Measurements from ENCODE around the gene DNAJC1. TPM values are rescaled to one million over a fixed set of nuclear protein-coding genes. Genes with fewer than 3 reads are reported as not detected.

DNAJC1 gene
- total and polyA plus RNA-seq, 2 of the 4 experiments (the other 2 are of a cell fraction): 12.7 to 13.3 TPM

DNA sequence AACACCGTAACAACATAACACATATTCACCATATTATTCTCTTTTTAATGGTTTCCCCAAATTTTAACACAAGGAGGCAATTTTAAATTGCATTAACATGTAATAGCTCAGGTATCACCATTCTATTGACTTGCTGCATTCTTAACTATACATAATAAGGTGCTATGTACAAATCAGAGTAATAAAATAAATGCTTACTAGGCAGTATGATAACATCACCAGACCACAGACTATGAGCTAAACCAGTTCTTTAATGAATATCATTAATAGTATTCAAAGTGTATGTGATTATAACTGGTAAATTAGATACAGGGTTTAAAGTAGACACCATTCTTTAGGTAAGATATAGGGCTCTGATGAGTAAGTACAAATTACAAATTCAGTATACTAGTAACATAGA lies 226.6 kb downstream of the DNAJC1 start:
- dilution Hi-C loops (cut with HindIII; ENCODE audit: low sequenced_read_pairs, unreplicated experiment): no loop called here
- Histone ChIP-seq H2AK5ac (ENCODE audit: low read depth, low read length) (no peak overlapping the region), H3K14ac (replicated peaks; ENCODE audit: low read depth, low read length) (no peak overlapping the region), H2AK9ac (replicated peaks; ENCODE audit: low read depth, low read length, poor library complexity) (no peak overlapping the region), H3K79me1 (ENCODE audit: low read depth in 1 of 2, low read length in 2 of 2) (no peaks in the 10 kb centered on the region), H3K27me3 (ENCODE audit: control insufficient read depth, insufficient read depth, low read length) (no peaks in the 10 kb centered on the region), H3K56ac (ENCODE audit: extremely low read depth, insufficient read depth, low read length) (no peak overlapping the region), H2BK5ac (ENCODE audit: low read depth, low read length, poor library complexity, severe bottlenecking) (no peak overlapping the region), H2BK20ac (ENCODE audit: low read depth, low read length) (no peak overlapping the region), H3K36me3 (ENCODE audit: control insufficient read depth, insufficient read depth, low read length) (no peaks in the 10 kb centered on the region), H2BK15ac (ENCODE audit: low read depth, low read length) (no peak overlapping the region), H4K91ac (ENCODE audit: insufficient read depth, low read depth, low read length) (no peak overlapping the region), H3K18ac (ENCODE audit: low read depth, low read length) (no peak overlapping the region), H3K27ac (ENCODE audit: insufficient read depth, low read length) (no peak overlapping the region), H3K4me3 (ENCODE audit: insufficient read depth, low read depth, low read length) (no peak overlapping the region), H3K4ac (ENCODE audit: low read depth, low read length) (no peak overlapping the region), H3K4me2 (ENCODE audit: low read depth, low read length) (no peak overlapping the region), H4K5ac (ENCODE audit: low read depth, low read length) (no peak overlapping the region), H3K9ac (ENCODE audit: low read depth, low read length) (no peak overlapping the region), H3K9me1 (ENCODE audit: insufficient read depth, low read length) (no peaks in the 10 kb centered on the region), H3K9me3 (ENCODE audit: control insufficient read depth, insufficient read depth, low read length) (no peaks in the 10 kb centered on the region), H3K4me1 (ENCODE audit: control insufficient read depth, insufficient read depth, low read length) (no peaks in the 10 kb centered on the region), H4K8ac (ENCODE audit: low read depth in 2 of 2, low read length in 2 of 2) (no peak overlapping the region), H3K23ac (ENCODE audit: low read depth, low read length) (no peak overlapping the region), H2AFZ (replicated peaks; ENCODE audit: low read length, poor library complexity) (no peak overlapping the region), H2BK120ac (ENCODE audit: low read depth, low read length) (no peak overlapping the region), H4K20me1 (ENCODE audit: insufficient read depth, low read length) (no peaks in the 10 kb centered on the region)
- no peak for DNase-seq
- BruUV-seq (replicated peaks): no TSS peak
- POLR2A ChIA-PET (ENCODE audit: unreplicated experiment): no interaction called here
- no peak for TF ChIP-seq BHLHE40 (IDR thresholded peaks at IDR 0.05; ENCODE audit: low read depth, low read length)
- peak; percentile 68 for TF ChIP-seq MAFK (IDR thresholded peaks at IDR 0.05; ENCODE audit: low read depth, low read length)
- intact Hi-C loops (cut with micrococcal nuclease): no loop called here
- in situ Hi-C loops (cut with MboI; ENCODE audit: low sequenced_read_pairs): no loop called here
- WGBS, 2 experiments (ENCODE audit: extremely low coverage in 2 of 2, insufficient read length in 1 of 2): 100% methylated on average over 1 of the region's 1 CpG; no CpG with 5 or more reads in 1 of the 2 experiments
- CTCF ChIA-PET: no interaction called here
- ATAC-seq (ENCODE audit: low read depth): no peak

All from IMR-90 (cell line).